HG03469 (cell line): Measurements from ENCODE around the gene SNAP47.

Experiments used
- ATAC-seq: cut with Tn5 transposase; IDR thresholded peaks from one replicate; pipeline ENCODE4 v1.9.1; 2021; ENCODE audit warnings: mild to moderate bottlenecking, moderate library complexity, moderate number of reproducible peaks; ENCODE audit not compliant: unreplicated experiment

Gene SNAP47

DNA sequence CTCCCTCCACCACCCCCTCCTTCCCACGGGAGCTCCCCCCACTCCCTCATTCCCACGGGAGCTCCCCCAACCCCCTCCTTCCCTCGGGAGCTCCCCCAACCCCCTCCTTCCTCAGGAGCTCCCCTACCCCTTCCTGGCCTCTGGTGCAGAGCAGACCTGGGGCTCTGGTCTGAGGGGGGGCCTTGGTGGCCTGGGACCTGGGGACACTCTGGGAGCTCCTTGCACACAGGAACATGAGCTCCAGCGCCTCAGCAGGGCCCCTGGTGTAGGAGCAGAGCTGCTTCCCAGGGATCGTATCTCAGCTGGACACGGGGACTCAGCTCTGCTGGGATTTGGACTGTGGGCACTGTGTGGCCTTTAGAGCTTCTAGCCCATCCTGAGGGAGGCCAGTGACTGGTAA is 60.5 kb downstream of the SNAP47 start:
- no peak for ATAC-seq

DNA sequence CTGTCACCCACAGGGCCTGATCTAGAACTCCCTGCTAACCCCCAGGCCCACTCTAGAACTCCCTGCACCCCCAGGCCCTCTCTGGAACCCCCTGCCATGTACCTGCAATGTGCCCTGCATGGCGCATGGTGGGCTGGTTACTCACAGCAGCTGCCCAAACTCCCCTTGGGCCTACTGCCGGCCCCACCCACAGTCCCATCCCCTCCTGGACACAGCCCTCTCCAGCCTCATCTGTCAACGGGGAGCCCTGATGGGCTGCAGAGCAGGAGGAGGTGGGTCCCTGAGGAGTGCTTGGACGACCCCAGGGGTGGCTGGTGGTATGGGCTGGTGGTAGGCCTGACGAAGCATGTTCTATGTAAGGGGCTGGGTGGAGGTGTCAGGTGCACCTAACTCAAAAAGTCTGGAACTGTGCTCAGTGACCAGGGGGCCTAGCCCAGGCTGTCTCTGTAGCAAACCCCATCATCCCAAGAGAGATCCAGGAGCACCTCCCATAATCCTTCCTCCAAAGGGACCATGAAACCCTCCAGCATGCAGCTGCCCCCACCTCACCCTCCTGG is 61.2 kb downstream of the SNAP47 start:
- ATAC-seq = no peak

GRCh38 chr1:227797144-227797543 is 61.9 kb downstream of the SNAP47 start:
- ATAC-seq = no peak

DNA sequence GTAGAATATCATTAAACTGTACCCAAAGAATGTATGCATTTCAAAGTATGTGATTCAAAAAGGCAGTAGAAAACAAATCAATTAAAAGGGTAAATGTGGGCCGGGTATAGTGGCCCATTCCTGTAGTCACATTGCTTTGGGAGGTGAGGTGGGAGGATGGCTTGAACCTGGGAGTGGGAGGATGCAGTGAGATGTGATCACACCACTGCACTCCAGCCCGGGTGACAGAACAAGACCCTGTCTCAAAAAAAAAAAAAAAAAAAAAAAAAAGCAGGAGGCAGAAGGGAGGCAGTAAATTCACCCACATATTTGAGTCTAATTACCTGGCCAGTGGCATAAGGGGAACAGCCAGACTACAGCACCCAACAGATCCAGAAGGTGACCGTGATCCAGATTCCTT is 62.4 kb downstream of the SNAP47 start:
- no peak for ATAC-seq

GRCh38 chr1:227798078-227798802 is 63.0 kb downstream of the SNAP47 start:
- ATAC-seq = no peak

- no peak for ATAC-seq
Measured at GRCh38 chr1:227799756-227800155, 64.5 kb downstream of the SNAP47 start.

DNA sequence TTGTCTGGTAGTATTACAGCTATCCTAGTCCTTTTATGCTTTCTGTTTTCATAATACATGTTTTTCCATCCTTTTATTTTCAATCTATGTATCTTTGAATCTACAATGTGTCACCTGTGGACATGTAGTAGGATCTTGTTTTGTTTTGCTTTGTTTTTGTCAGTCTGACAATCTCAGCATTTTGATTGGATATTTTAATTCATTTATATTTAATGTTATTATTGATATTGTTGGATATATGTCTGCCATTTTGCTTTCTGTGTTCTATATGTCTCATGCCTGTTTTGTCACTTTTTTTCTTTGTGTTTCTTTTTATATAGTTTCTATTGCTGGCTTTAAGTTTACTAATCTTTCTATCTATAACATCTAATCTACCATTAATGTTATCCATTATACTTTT is 68.7 kb downstream of the SNAP47 start:
- no peak for ATAC-seq

DNA sequence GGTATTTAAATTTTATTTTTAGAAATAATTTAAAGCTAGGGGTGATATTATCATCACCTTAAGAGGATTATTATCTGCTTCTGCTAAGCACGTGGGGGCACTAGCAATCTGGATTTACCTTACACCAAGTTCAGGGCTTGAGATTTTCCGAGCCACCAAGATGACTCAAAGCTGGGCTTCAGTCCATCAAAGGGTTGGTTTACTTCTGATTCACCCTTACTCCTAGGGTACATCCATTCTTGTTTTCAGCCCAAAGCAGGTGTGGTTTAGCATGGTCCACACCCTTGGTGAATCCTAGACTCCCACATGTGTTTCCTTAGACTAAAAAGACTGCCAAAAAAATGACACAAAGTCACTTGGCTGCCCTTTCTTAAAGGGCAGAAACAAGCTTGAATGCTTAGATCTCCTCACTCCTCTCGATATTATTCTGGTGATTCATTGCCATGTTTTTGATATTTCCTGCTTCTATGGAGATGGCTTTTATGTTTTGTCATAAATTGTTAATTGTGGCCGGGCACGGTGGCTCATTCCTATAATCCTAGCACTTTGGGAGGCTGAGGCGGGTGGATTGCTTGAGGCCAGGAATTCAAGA is 70.5 kb downstream of the SNAP47 start:
- ATAC-seq = no peak

GRCh38 chr1:227808566-227808965 is 73.3 kb downstream of the SNAP47 start:
- no peak for ATAC-seq

- no peak for ATAC-seq
Measured at GRCh38 chr1:227809026-227809425, 73.8 kb downstream of the SNAP47 start.

DNA sequence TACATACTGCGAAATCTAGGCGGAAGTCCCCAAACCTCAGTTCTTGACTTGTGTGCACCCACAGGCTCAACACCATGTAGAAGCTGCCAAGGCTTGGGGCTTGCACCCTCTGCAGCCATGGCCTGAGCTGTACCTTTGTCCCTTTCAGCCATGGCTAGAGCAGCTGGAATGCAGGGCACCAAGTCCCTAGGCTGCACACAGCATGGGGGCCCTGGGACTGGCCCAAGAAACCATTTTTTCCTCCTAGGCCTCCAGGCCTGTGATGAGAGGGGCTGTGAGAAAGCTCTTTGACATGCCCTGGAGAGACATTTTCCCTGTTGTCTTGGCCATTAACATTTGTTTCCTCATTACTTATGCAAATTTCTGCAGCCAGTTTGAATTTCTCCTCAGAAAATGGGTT is 78.7 kb downstream of the SNAP47 start:
- no peak for ATAC-seq

DNA sequence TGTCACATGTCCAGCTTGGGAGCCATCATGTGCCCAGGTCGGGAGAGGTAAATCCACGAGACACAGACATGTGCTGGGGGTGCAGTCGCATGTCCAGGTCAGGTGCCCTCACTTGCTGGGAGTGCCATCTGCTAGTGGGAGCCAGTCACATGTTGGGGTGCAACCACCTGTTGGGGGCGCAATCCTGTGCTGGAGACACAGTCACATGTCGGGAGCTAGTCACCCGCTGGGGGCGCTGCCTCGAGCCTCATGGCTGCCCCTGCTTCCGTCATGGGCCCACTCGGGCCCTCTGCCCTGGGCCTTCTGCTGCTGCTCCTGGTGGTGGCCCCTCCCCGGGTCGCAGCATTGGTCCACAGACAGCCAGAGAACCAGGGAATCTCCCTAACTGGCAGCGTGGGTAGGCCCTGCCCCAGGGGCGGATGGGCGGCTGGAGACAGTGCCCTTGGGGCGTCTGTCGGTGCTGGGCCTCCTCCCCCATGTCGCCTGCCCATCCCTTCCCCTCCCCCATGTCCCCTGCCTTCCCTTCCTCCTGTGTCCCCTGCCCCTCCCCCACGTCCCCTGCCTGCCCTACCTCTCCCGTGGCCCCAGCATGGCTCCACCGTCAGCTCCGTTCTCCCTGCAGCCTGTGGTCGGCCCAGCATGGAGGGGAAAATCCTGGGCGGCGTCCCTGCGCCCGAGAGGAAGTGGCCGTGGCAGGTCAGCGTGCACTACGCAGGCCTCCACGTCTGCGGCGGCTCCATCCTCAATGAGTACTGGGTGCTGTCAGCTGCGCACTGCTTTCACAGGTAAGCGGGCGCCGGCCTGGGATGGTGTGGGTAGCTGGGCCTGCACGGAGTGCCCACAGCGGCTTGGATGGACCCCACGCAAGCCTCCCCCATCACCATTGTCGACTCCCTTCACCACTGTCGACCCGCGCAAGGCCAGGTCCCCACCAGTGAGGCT is 80.5 kb downstream of the SNAP47 start, which contains the start of gene PRSS38:
Gene PRSS38 (plus strand): TSS at position 208 of the 942 bp plus-strand sequence. CDS start 42 bp downstream, at position 250.
- ATAC-seq = no peak

GRCh38 chr1:227816750-227817446 is 81.7 kb downstream of the SNAP47 start:
- no peak for ATAC-seq

GRCh38 chr1:227823537-227823936 is 88.3 kb downstream of the SNAP47 start:
- ATAC-seq = no peak

- ATAC-seq = no peak
Measured at GRCh38 chr1:227824204-227824603, 89.0 kb downstream of the SNAP47 start.

GRCh38 chr1:227828786-227829185 is 93.6 kb downstream of the SNAP47 start:
- ATAC-seq = no peak
